Glomerular visceral epithelial cell (primary cell): ENCODE data around the gene GLYR1.
"Not testable (repeated sequence)": the region's sequence is repeated elsewhere in the genome, so short reads cannot be mapped to it uniquely, and the experiment has no call there.

Source experiments
- DNase-seq: peaks from one replicate; pipeline ENCODE4 v3.0.0-alpha.2; 2016; ENCODE audit errors: extremely low spot score

The GLYR1 gene

DNA sequence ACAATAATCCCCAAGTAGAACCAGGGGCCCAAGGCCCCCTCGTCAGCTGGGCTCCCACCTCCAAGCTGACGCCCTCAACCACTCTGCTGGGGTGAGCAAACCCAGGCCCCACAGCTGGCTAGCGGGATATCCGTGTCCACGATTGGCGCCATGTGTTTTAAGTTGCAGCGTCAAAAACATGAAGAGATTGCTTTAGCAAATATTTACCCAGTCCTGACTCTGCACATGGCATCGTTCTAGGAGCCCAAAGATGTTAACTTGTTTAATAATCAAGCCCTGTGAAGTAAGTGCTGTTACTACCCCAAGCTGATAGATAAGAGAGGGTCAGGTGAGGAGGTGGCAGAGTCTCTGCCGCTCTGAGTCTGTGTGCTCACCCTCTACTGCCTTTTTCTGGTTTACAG lies 58.6 kb downstream of the GLYR1 start:
- DNase-seq = no peak

- DNase-seq = no peak
Measured at GRCh38 chr16:4787627-4788482, 59.2 kb downstream of the GLYR1 start, which contains the start of gene SEPTIN12. Gene SEPTIN12 (minus strand): TSS chr16:4788345. CDS start chr16:4787645, 700 bp downstream.

DNA sequence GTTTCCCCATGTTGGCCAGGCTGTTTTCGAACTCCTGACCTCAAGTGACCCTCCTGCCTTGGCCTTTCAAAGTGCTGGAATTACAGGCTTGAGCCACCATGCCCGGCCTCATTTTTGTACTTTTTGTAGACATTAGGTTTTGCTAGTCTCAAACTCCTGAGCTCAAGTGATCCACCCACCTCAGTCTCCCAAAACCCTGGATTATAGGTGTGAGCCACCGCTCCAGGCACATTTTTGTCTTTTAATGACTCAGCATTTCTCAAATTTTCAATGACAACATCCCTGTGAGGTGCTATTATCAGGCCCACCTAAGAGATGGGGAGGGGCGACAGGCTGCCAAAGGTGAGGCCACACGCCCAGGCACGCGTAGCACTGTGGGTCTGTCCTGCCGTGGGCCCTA lies 60.0 kb downstream of the GLYR1 start:
- no peak for DNase-seq

DNA sequence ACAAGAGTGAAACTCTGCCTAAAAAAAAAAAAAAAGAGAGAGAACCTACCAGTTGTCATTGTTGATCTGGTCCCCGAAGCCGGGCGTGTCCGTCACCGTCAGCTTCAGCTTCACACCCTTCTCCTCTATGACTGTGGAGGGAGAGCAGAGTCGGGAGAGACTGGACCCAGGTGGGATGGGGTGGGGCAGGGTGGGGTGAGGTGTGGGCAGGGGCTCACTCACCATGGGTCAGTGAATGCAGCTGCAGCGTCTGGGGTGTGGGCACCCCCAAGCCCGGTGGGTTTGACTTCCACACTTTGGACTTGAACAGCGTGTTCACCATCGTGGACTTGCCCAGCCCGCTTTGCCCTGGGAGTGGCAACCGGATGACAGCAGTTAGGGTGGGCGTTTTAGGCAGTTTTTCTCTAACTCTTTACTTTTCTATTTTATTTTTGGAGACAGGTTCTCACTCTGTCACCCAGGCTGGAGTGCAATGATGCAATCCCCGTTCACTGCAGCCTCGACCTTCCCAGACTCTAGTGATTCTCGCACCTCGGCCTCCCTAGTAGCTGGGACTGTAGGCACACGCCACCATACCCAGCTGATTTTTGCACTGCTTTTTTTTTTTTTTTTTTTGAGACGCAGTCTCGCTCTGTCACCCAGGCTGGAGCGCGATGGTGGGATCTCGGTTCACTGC lies 61.2 kb downstream of the GLYR1 start:
- DNase-seq = no peak

DNA sequence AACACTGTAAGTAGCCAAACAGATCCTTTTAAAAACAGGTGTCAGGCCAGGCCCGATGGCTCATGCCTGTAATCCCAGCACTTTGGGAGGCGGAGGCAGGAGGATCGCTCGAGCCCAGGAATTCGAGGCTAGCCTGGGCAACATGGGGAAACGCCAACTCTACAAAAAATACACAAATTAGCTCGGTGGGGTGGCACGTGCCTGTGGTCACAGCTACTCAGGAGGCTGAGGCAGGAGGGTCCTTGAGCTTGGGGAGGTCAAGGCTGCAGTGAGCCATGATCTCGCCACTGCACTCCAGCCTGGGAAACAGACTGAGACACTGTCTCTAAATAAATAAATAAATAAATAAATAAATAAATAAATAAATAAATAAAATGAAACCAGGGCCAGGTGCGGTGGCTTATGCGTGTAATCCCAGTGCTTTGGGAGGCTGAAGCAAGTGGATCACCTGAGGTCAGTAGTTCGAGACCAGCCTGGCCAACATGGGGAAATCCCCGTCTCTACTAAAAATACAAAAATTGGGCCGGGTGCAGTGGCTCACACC lies 62.6 kb downstream of the GLYR1 start:
- not testable (repeated sequence) for DNase-seq

DNA sequence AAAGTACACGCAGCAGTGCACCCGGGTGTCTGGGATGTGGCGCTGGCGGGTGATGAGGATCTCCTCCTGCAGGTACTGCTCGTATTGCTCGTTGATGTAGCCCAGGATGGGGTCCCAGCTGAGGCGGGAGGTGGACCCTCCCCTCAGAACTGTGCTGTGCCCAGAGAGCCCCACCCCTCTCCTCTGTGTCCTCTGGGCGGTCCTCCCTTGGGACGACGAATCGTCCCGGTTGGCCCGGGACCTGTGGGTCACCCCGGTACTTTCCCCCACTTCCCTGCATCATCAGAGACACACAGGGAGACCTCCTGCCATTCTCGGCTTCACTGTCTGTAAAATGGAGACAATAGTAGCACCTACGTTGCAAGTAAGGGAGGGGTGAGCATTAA lies 63.1 kb downstream of the GLYR1 start:
- no peak for DNase-seq

GRCh38 chr16:4783251-4783950 lies 63.7 kb downstream of the GLYR1 start:
- DNase-seq = no peak

- no peak for DNase-seq
Measured at GRCh38 chr16:4780235-4780634, 66.9 kb downstream of the GLYR1 start.

DNA sequence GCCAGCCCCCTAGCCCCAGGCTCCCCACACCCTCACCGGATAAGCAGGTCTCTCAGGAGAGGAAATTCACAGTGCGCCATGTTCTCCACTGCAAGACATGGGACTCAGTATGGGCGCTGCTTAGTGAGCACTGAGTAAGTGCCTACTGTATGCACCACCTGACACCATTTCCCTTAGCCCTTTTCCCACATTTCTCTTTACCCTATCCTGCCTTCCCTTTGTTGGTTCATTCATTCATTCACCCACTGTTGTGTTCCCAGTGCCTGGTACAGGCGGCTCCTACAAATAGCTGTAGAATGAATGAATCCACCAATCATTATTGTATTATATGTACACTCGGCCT lies 69.1 kb downstream of the GLYR1 start:
- no peak for DNase-seq

- no peak for DNase-seq
Measured at GRCh38 chr16:4777339-4778049, 69.6 kb downstream of the GLYR1 start.

DNA sequence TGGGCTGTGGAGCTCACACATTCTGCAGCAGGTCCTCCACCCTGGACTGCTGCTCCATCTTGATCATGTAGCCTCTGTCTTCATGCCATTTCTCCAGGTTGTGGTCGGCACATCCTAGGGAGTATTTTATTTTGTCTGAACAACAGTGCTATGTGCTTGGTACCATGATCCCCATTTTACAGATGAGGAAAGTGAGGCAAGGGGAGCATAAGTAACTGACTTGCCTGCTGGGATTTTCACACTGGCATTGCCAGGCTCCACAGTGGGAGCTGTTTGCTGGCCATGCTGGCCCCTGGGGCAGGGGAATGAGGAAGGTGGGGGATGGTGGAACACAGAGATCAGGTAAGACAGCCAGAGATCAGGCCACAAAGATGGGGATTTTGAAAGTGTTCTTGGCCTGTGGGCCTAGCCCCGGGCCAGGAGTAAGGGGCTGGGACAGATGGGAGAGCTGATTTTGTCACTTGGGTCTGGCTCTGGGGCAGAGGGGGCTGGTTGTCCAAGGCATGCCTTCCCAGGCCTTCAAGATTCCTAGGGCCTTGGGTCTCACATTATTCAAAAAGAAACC lies 70.9 kb downstream of the GLYR1 start:
- no peak for DNase-seq

DNA sequence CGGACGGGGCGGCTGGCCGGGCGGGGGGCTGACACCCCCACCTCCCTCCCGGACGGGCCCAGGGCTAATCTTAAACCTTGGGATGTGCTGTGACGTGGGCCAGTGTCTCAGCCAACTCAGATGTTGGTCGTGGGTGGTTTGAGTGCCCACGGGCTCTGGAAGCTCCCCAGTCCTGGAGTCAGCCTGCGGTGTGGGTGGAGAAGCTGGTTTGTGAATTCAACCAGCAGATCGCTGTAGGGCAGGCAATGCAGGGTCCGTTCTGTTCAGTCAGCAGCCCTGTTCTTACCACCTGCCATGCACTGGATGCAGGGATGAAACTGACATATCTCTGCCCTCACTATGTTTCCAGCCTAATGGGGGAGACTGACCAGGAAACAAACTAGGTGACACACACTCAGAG lies 72.1 kb downstream of the GLYR1 start:
- DNase-seq = no peak

- no peak for DNase-seq
Measured at GRCh38 chr16:4772351-4772750, 74.7 kb downstream of the GLYR1 start.

GRCh38 chr16:4771646-4772045 lies 75.4 kb downstream of the GLYR1 start:
- DNase-seq = no peak

DNA sequence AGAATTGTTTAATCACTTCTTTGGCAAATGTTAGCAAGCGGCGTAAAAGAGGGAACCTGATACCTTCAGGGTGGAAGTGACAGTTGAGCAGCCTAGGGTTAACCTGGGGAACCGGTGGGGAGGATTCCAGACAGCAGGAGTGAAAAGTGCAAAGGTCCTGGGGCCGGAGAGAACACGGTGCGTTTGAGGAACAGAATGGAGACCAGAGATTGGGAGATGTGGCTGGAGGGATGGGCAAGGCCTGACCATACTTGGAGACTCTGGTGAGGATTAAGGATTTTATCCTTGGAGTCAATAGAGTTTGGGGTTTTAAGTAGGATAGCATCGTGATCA lies 77.8 kb downstream of the GLYR1 start:
- DNase-seq = no peak

DNA sequence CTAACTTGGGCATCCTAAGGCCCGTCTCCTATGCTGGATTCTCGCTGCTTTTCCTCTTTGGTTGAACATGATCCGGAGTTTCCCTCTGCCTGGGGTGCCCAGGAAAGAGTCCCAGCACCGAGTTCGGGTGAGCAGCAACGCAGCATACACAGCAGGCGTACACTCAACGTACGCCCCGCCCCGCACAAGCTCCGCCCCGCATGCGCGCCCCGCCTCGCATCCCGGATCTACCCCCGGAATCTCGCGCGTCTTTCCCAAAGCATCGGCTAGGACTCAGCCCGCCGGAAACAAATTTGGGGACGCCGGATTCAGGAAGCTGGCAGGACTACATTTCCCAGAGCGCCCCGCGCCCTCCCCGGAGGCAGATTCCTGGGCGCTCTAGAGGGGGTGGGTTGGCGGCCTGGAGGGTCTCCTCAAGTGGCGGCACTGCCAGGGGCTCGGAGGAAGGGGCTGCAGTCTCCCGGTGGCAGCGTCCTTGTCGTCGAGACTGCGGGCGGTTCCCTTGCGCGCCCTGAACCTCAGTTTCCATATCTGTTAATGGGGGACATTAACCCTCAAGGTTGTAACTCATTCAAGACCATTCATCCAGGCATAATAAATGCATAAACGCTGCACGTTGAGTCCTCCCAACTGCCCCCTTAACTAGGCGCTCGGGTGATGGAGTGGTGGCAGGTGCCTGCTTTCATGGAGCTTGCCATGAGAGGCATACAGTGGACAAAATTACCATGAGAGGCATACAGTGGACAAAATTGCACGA lies 78.4 kb downstream of the GLYR1 start:
- peak; percentile 91 for DNase-seq

GRCh38 chr16:4767872-4768548 lies 79.1 kb downstream of the GLYR1 start:
- DNase-seq = no peak

GRCh38 chr16:4766875-4767628 lies 80.0 kb downstream of the GLYR1 start, which contains the start of gene ZNF500:
Gene ZNF500 (minus strand): TSS chr16:4767162. CDS start chr16:4765978, 1,184 bp downstream.
- peak; percentile 91 for DNase-seq
